HG03460 (cell line): ENCODE data around the gene ENTHD1.
"Not testable (repeated sequence)": the region's sequence is repeated elsewhere in the genome, so short reads cannot be mapped to it uniquely, and the experiment has no call there.

Experiments used
- ATAC-seq: cut with Tn5 transposase; IDR thresholded peaks from one replicate; pipeline ENCODE4 v1.9.1; 2021; ENCODE audit not compliant: unreplicated experiment

Gene ENTHD1

DNA sequence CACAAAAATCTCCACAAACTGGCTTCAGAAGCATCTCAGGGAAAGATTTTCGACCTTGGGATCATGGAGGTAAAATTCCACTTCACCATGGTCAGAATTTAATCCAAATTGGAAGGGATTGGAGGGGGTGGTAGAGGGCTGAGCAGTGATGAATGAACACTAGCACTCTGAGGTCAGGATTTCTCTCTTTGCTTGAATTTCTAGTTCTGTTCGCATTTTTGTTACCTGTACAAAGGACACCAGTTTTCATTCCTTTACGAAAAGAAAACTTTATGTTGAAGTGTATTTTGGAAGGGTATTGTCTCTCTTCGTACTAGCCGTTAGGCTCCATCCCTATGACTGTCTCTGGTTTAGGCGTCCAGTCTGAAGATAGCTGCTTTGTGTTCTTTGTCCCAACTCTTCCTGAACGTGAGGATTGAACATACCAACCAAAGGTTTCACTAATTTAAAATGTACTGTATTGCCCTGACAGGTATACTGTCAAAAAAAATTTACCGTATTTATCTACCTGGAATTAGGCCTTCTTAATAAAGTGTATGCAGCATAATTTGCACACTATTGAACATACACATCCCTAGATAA lies 8.1 kb upstream of the ENTHD1 start:
- ATAC-seq = no peak

DNA sequence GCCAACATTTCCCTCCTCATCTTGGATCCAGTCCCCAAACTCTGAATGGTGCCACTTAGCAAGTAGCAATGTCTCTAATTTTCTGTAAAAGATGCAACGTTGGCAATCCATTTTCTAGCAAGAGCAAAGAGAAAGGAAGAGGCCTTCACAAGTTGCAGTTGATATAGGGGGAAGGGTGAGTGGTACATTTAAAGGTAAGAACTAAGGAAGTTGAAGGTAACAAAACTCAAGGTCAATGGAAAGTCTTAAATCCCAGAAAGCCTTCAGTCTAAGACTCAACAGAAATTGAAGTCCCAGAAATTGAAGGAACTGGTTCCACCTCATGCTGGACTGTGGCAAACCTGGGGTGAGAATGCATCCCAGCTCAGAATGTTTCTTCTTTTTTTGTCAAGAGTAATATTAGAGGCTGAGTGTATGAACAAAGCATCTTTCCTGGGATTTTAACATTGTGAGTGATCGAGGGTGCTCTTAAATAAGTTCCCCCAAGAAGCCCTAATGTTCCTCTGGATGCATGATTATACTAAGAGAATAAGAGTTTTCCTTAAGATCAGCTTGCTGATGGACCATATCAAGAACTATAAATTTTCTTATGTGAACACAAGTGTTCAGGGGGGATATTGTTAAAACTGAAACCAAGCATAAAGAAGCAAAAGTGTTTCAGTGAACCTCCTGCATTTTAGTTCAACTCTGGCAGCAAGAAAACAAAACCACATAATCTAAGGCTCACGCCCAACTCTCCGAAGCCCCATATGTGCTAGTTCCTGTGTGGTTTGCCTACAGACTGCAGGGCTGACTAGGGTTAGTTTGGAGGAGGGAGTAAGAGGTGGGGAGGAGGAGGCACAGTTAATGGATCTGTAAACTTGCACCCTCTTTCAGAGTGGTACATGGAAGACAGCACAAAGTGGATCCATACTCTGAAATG lies 7.0 kb upstream of the ENTHD1 start, which contains the start of gene GRAP2:
Gene GRAP2 (plus strand): TSS at position 779 of the 922 bp plus-strand sequence. CDS start 46,023 bp downstream, outside the sequence.
- peak; percentile 49 for ATAC-seq

DNA sequence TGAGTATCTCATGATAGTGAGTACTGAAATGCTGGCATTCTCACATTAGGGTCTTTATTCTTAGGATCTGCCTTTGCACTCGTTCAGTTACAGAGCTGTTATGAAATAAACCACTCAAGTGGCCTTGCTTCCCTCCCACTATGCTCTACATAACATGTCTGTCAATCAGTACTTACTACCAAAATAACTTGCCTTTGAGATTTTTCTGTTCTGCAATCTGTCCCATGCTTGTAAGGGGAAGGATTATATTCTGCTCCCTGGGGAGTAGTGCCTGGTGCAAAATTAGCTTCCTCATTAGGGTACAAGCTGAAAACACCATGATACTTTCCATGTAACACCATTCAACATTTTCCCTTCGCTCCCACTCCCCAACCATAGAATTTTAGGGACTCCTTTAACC lies 5.4 kb upstream of the ENTHD1 start:
- no peak for ATAC-seq

DNA sequence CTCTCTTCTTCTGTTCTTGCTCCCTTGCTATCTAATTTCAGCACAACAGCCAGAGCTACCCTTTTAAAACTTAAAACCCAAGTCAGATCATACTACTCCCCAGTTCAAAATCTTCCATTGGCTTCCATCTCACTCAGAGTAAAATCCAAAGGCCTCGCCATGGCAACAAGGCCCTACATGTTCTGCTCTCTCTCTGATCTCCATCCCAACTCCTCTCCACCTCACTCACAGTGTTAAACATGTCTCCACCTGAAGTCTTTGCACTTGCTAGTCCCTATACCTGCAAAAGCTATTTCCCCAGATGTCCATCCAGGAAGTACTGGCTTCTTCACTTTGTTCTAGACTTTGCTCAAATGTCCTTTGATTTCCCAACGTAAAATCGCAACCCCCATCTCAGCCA lies 4.3 kb upstream of the ENTHD1 start:
- ATAC-seq = no peak

- no peak for ATAC-seq
These were observed 2.9 kb upstream of the ENTHD1 start for GRCh38 chr22:39896313-39896996.

DNA sequence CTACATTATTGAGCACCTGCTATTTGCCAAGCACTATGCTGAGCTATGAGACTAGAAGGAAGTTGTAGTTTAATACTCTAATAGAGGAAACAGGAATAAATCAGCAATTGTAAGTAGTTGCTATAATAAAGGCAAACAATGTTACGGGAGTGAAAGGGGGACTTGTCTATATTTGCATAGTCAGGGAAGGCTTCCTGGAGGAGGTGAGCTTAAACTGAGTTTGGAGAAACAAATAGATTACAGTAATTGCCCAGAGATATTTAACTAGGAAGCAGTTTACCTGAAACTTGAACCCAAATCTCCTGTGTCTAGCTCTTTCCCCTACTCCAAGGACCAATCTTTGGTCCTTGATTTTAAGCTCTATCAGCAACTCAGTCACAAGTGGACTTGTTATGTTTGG lies 2.1 kb upstream of the ENTHD1 start:
- no peak for ATAC-seq

DNA sequence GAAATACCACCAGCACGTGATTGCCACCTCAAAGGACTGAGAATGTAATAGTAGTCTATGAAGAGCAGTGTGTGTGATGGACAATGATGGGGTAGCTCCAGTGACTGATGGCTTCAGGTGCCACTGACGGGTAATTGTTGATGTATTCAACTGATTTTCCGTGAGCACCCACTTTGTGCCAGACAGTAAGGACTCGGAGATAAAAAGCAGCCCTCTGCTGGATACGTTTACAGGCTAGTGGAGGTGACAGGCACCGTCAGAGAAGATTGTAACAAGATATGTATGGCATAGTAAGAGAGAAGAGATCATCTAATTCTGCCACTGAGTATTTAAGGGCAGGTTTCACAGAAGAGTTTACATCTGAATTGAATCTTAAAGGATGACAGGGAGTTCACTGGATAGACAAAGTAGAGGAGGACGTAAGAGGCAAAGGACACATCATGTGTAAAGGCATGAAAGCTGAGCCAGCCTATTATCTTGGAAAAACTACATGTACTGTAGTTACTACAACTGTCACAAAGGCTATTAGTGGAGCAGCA lies 1.1 kb upstream of the ENTHD1 start:
- ATAC-seq = no peak

- ATAC-seq = not testable (repeated sequence)
These were observed 3.6 kb downstream of the ENTHD1 start for GRCh38 chr22:39889924-39890323.

DNA sequence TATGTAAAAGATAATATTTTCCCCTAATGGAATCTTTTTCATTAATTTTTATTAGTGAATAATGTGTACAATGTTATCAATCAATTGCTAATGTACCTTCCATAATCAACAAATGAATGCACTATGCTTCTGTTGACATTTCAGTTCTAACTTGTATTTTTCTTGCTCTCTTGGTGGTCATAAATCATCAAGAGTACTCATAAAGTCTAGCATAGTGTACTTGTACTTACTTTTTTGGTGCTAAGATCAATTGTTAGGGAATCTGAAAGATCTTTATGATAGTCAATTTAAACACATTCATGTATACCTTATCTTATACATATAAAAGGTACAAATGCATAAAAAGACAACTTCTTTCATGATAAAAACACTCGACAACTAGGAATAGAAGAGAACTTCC lies 10.5 kb downstream of the ENTHD1 start:
- ATAC-seq = no peak

DNA sequence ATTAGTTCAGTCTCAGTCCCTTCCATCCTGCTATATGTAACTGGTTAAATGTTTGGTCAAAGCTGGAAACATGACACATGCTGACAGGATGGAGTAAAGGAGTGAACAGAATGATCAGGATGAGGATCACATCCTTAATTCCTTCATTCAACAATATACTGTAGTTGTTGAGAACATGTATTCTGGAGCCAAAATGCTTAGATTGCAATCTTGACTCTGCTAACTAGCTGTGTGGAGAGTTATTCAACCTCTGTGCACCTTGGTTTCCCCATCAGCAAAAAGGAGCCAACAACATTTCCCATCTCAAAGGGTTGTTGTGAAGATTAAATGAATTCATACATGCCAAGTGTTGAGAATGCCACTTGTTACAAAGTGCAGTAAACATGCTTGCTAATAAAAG lies 12.8 kb downstream of the ENTHD1 start:
- ATAC-seq = no peak

- ATAC-seq = no peak
These were observed 16.3 kb downstream of the ENTHD1 start for GRCh38 chr22:39877079-39877845.

DNA sequence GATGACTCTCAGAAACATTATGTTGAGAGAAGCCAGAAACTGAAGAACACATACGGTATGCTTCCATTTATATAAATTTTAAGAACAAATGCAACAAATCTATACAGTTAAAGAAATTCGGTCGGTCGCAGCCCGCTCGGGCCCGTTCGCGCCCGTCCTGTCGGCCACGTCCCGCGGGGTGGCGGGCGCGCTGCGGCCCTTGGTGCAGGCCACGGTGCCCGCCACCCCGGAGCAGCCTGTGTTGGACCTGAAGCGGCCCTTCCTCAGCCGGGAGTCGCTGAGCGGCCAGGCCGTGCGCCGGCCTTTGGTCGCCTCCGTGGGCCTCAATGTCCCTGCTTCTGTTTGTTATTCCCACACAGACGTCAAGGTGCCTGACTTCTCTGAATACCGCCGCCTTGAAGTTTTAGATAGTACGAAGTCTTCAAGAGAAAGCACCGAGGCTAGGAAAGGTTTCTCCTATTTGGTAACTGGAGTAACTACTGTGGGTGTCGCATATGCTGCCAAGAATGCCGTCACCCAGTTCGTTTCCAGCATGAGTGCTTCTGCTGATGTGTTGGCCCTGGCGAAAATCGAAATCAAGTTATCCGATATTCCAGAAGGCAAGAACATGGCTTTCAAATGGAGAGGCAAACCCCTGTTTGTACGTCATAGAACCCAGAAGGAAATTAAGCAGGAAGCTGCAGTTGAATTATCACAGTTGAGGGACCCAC lies 18.2 kb downstream of the ENTHD1 start:
- not testable (repeated sequence) for ATAC-seq

- no peak for ATAC-seq
These were observed 19.6 kb downstream of the ENTHD1 start for GRCh38 chr22:39873965-39874364.

GRCh38 chr22:39872548-39872947 lies 21.0 kb downstream of the ENTHD1 start:
- ATAC-seq = no peak

DNA sequence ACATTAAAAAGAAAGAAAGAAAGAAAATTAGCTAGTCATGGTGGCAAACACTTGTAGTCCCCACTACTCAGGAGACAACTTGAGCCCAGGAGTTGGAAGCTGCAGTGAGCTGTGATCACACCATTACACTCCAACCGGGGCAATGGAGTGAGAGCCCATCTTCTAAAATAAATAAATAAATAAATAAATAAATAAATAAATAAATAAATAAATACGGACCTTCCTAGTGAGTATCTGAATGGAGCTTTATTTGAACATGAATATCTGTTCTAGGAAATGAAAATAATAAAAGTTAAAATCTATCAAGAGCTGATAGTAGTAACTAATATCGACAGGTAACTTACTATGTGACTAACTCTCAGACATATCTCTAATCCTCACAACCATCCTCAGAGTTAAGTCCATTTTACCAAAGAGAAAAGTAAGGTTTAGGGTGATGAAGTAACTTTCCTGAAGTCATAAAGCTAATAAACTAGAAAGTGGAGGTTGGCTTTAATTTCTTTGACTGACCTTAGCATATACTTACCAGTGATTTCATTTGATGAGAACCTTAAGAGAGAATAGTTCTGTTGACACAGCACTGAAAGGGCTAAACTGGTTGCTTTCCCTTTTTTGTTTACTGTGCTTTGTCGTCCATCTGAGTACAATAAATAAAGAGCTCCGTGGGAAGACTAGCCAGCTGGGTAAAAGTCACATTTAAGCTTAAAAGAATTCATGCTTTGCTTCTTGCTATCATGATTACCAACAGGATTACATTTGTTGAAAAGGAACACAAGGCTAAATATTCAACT lies 22.4 kb downstream of the ENTHD1 start:
- no peak for ATAC-seq

- not testable (repeated sequence) for ATAC-seq
These were observed 23.8 kb downstream of the ENTHD1 start for GRCh38 chr22:39869797-39870196.

DNA sequence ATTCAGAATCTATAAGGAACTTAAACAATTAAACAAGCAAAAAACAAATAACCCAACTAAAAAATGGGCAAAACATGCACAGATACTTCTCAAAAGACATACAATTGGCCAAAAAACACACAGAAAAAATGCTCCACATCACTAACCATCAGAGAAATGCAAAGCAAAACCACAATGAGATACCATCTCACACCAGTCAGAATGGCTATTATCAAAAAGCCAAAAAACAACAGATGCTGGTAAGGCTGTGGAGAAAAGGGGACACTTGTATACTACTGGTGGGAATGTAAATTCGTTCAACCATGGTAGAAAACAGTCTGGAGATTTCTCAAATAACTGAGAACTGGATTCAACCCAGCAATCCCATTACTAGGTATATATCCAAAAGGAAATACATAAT lies 24.8 kb downstream of the ENTHD1 start:
- ATAC-seq = no peak

- no peak for ATAC-seq
These were observed 33.5 kb downstream of the ENTHD1 start for GRCh38 chr22:39859903-39860588.

GRCh38 chr22:39856588-39856987 lies 37.0 kb downstream of the ENTHD1 start:
- ATAC-seq = no peak
